Left lung (tissue), 10 donors: ENCODE data around the gene TANGO6. TPM values are rescaled to one million over a fixed set of nuclear protein-coding genes. Genes with fewer than 3 reads are reported as not detected.

Experiments used
- ATAC-seq: fragments of 200-7000 bp; cut with Tn5 transposase; one replicate; pipeline ENCODE4 v1.9.1; 2020; ENCODE audit warnings: moderate library complexity
- DNase-seq, 4 donors: peaks; one replicate each; pipeline ENCODE4 v3.0.0-alpha.2; 2013 to 2020
- H3K27ac ChIP-seq, 2 donors: fragments of 200-600 bp; sonication (generic) in 1 of 2; one replicate each; pipeline versions ENCODE4 v1.5.0 to v1.8.0; 2020 to 2021
- H3K27me3 ChIP-seq, 2 donors: fragments of 200-600 bp; sonication (generic) in 1 of 2; one replicate each; pipeline versions ENCODE4 v1.5.0 to v1.8.0; 2020 to 2021
- H3K36me3 ChIP-seq, 2 donors: fragments of 200-600 bp; sonication (generic) in 1 of 2; one replicate each; pipeline versions ENCODE4 v1.5.0 to v1.8.0; 2020 to 2021
- H3K4me1 ChIP-seq, 2 donors: fragments of 200-600 bp; one replicate each; pipeline ENCODE4 v1.8.0; 2021
- H3K4me3 ChIP-seq, 2 donors: fragments of 200-600 bp; sonication (generic) in 1 of 2; one replicate each; pipeline versions ENCODE4 v1.5.0 to v1.8.0; 2020 to 2021; ENCODE audit warnings: mild to moderate bottlenecking in 1 of 2
- H3K9me3 ChIP-seq, 2 donors: fragments of 200-600 bp; sonication (generic) in 1 of 2; one replicate each; pipeline versions ENCODE4 v1.5.0 to v1.8.0; 2020 to 2021
- CTCF ChIP-seq, 2 donors: fragments of 200-600 bp; sonication (generic) in 1 of 2; IDR thresholded peaks; one replicate each; pipeline versions ENCODE4 v1.5.0 to v1.8.0; 2021; ENCODE audit warnings: antibody characterized with exemption in 2 of 2
- intact Hi-C, 2 donors: fragments of 100-400 bp; cut with DNase I; formaldehyde crosslinking; loops; one replicate each; pipeline versions ENCODE4 v1.11.2 to v1.14.2; 2022
- polyA plus RNA-seq, 6 donors: library from polyadenylated mRNA; unstranded; fragments of 120-200 nt; gene quantifications; one replicate each; pipeline ENCODE4 v1.2.1, GENCODE V29; 2013; ENCODE audit not compliant: insufficient read length in 6 of 6
- total RNA-seq, 2 donors: library from RNA; stranded (reverse); fragmentation: NEBNext Ultra II Directional; extraction: Animal tissue kit (Norgen Biotek cat#: 25700); gene quantifications; one replicate each; pipeline ENCODE4 v1.2.1, GENCODE V29; 2021
- donor health status: DM: no; HTN: yes; CAD: no.
- donor health status: DM: no; HTN: no; CAD: no.

Gene TANGO6
- total and polyA plus RNA-seq, 8 donors = 6.3 to 24.1 (median 7.9) TPM

GRCh38 chr16:68936736-68937631 lies 93.7 kb downstream of the TANGO6 start:
- DNase-seq = no peak
- intact Hi-C loops = no loop called here

GRCh38 chr16:68939692-68940320 lies 96.5 kb downstream of the TANGO6 start:
- Histone ChIP-seq H3K27ac (no peak overlapping the region), H3K27me3 (no peaks in the 10 kb centered on the region), H3K9me3 (peaks cover 0 to 9% of the 10 kb centered on the region in 2 donors), H3K4me1 (no peaks in the 10 kb centered on the region), H3K4me3 (no peak overlapping the region), H3K36me3 (peaks cover 0 to 10% of the 10 kb centered on the region in 2 donors)
- no peak for ATAC-seq
- no peak for TF ChIP-seq CTCF (IDR thresholded peaks at IDR 0.05)
- intact Hi-C loops = no loop called here
- DNase-seq = no peak

More at GRCh38 chr16:68936736-68937631, 93.7 kb downstream of the TANGO6 start:
- H3K27ac ChIP-seq = no peak overlapping the region
- H3K4me1 ChIP-seq = no peaks in the 10 kb centered on the region
- H3K4me3 ChIP-seq = no peak overlapping the region
- peak; percentile 71 for ATAC-seq
- H3K36me3 ChIP-seq = peaks cover 0 to 16% of the 10 kb centered on the region in 2 donors
- TF ChIP-seq CTCF (IDR thresholded peaks at IDR 0.05) = no peak
- H3K9me3 ChIP-seq = no peaks in the 10 kb centered on the region
- H3K27me3 ChIP-seq = no peaks in the 10 kb centered on the region

- Histone ChIP-seq H3K27me3 (no peaks in the 10 kb centered on the region), H3K4me3 (no peak overlapping the region), H3K9me3 (peaks cover 0 to 14% of the 10 kb centered on the region in 2 donors), H3K36me3 (peaks cover 0 to 15% of the 10 kb centered on the region in 2 donors), H3K27ac (no peak overlapping the region), H3K4me1 (no peaks in the 10 kb centered on the region)
- intact Hi-C loops = no loop called here
- DNase-seq = no peak
- no peak for TF ChIP-seq CTCF (IDR thresholded peaks at IDR 0.05)
- no peak for ATAC-seq
These were observed 97.5 kb downstream of the TANGO6 start for GRCh38 chr16:68940816-68941215.

- Histone ChIP-seq H3K27ac (no peak overlapping the region), H3K4me1 (no peaks in the 10 kb centered on the region), H3K4me3 (no peak overlapping the region), H3K36me3 (peaks cover 0 to 15% of the 10 kb centered on the region in 2 donors), H3K9me3 (peaks cover 0 to 14% of the 10 kb centered on the region in 2 donors), H3K27me3 (no peaks in the 10 kb centered on the region)
- TF ChIP-seq CTCF (IDR thresholded peaks at IDR 0.05) = no peak
- DNase-seq (no peak), ATAC-seq (peak; percentile 25)
- intact Hi-C loops = no loop called here
These were observed 100.6 kb downstream of the TANGO6 start for GRCh38 chr16:68943961-68944360.
